PC-3 (cell line): Measurements from ENCODE around the gene P4HTM. TPM values are rescaled to one million over a fixed set of nuclear protein-coding genes. Genes with fewer than 3 reads are reported as not detected.

ENCODE experiments used
- ATAC-seq: fragments of 200-7000 bp; cut with Tn5 transposase; 2 replicates; pipeline ENCODE4 v1.9.1; 2020; ENCODE audit warnings: mild to moderate bottlenecking, moderate library complexity
- BruUV-seq: library from RNA; stranded (reverse); fragments of 400-500 nt; replicated peaks from 2 replicates; lab custom pipeline; 2021; lab: Mats Ljungman, UMichigan
- CTCF ChIA-PET: fragments of 300-600 bp; sonication (Branson Sonifier 250); formaldehyde crosslinking; loops from one replicate; lab custom pipeline; 2022; ENCODE audit warnings: antibody characterized with exemption; lab: Charles Lee
- POLR2A ChIA-PET: fragments of 300-600 bp; sonication (Branson Sonifier 250); formaldehyde crosslinking; loops from one replicate; lab custom pipeline; 2022; ENCODE audit warnings: antibody characterized with exemption; ENCODE audit not compliant: unreplicated experiment; lab: Charles Lee
- DNase-seq: peaks from one replicate; pipeline ENCODE4 v3.0.0-alpha.2; 2015
- H2AFZ ChIP-seq: fragments of 300-600 bp; sonication (generic); 2 replicates; pipeline ENCODE4 v1.6.0; 2016; ENCODE audit warnings: antibody characterized with exemption, low read length
- H3F3A ChIP-seq: fragments of 300-600 bp; sonication (generic); one replicate; pipeline ENCODE4 v1.6.0; 2017; ENCODE audit warnings: antibody characterized with exemption, low read length, control low read depth, mild to moderate bottlenecking; ENCODE audit not compliant: unreplicated experiment
- H3K27ac ChIP-seq: fragments of 300-600 bp; sonication (generic); 2 replicates; pipeline ENCODE4 v1.5.1; 2016; ENCODE audit warnings: mild to moderate bottlenecking, low read length
- H3K27me3 ChIP-seq: fragments of 300-600 bp; sonication (generic); 2 replicates; pipeline ENCODE4 v1.6.1; 2016; ENCODE audit warnings: low read length, mixed read lengths
- H3K36me3 ChIP-seq: fragments of 300-600 bp; sonication (generic); 2 replicates; pipeline ENCODE4 v1.6.1; 2016; ENCODE audit warnings: low read depth, mixed run types, low read length, mixed read lengths
- H3K4me1 ChIP-seq: fragments of 300-600 bp; sonication (generic); 2 replicates; pipeline ENCODE4 v1.5.1; 2016; ENCODE audit warnings: low read length; ENCODE audit not compliant: insufficient read depth
- H3K4me2 ChIP-seq: fragments of 300-600 bp; sonication (generic); 2 replicates; pipeline ENCODE4 v1.6.0; 2016; ENCODE audit warnings: low read length
- H3K4me3 ChIP-seq: fragments of 300-600 bp; sonication (generic); 2 replicates; pipeline ENCODE4 v1.5.1; 2016; ENCODE audit warnings: mild to moderate bottlenecking, low read length, mixed read lengths
- H3K79me2 ChIP-seq: fragments of 300-600 bp; sonication (generic); 2 replicates; pipeline ENCODE4 v1.6.1; 2017; ENCODE audit warnings: low read length, mixed read lengths
- H3K9ac ChIP-seq: fragments of 300-600 bp; sonication (generic); 2 replicates; pipeline ENCODE4 v1.6.0; 2016; ENCODE audit warnings: mild to moderate bottlenecking, low read length
- H3K9me2 ChIP-seq: fragments of 300-600 bp; sonication (generic); replicated peaks from 2 replicates; pipeline ENCODE4 v1.6.1; 2016; ENCODE audit warnings: mixed run types, low read length, mixed read lengths
- H3K9me3 ChIP-seq: fragments of 300-600 bp; sonication (generic); 2 replicates; pipeline ENCODE4 v1.6.1; 2016; ENCODE audit warnings: low read length, mixed read lengths
- H4K20me1 ChIP-seq: fragments of 300-600 bp; sonication (generic); 2 replicates; pipeline ENCODE4 v1.6.1; 2016; ENCODE audit warnings: low read length, mixed read lengths
- CTCF ChIP-seq: fragments of 300-600 bp; sonication (generic); conservative IDR thresholded peaks from 2 replicates; pipeline ENCODE4 v1.5.1; 2017; ENCODE audit warnings: antibody characterized with exemption, low read depth, mild to moderate bottlenecking, low read length
- EZH2 ChIP-seq: fragments of 300-600 bp; sonication (generic); IDR thresholded peaks from one replicate; pipeline ENCODE4 v1.6.1; 2017; ENCODE audit warnings: antibody characterized with exemption, mild to moderate bottlenecking, low read length; ENCODE audit not compliant: unreplicated experiment
- EZH2phosphoT487 ChIP-seq: fragments of 300-600 bp; sonication (generic); IDR thresholded peaks from 2 replicates; pipeline ENCODE4 v1.6.1; 2018; ENCODE audit warnings: mild to moderate bottlenecking, antibody characterized with exemption, low read length, borderline replicate concordance
- intact Hi-C: fragments of 100-400 bp; cut with micrococcal nuclease; formaldehyde crosslinking; loops from 2 replicates; pipeline ENCODE4 v1.9.0; 2023
- total RNA-seq: library from RNA; depleted of rRNA; stranded (reverse); fragments of >200 nt; gene quantifications from 2 replicates; pipeline ENCODE4 v1.2.3, GENCODE V29; 2014

P4HTM gene
- total RNA-seq, 1 experiment from 2014 or later, result 44.5 TPM

DNA sequence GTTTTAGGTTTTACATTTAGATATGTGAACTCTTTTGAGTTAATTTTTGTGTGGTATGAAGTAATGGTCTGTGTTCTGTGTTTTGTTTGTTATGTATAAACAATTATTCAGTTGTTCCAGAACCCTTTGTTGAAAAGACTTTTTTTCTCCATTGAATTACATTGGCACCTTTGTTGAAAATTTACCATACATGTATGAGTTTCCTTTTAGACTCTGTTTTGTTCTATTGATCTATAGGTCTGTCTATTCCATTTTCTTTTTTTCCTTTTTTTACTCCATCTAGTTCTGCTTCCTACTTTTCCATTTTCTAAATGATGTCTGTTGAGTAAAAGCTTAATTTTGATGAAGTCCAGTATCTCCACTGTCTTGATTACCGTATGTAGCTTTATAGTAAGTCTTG is 40.0 kb upstream of the P4HTM start:
- Histone ChIP-seq H3K4me1 (no peaks in the 10 kb centered on the region), H3K9me3 (no peaks in the 10 kb centered on the region), H3K9me2 (no peaks in the 10 kb centered on the region), H3K27me3 (no peaks in the 10 kb centered on the region), H3K9ac (no peak overlapping the region), H3K27ac (no peak overlapping the region), H3K4me3 (no peak overlapping the region), H3K4me2 (no peak overlapping the region), H3K79me2 (peaks cover 32% of the 10 kb centered on the region), H4K20me1 (no peaks in the 10 kb centered on the region), H3F3A (no peaks in the 10 kb centered on the region), H2AFZ (no peak overlapping the region), H3K36me3 (0 out of 2 replicates have a peak, but pooled peaks cover 4% of the 10 kb centered on the region)
- DNase-seq (no peak), ATAC-seq (no peak)
- CTCF ChIA-PET, result interaction anchor here (0.7 kb wide), 1 partner anchor 210 kb away, joined by 5 read pairs; no protein-coding TSS in a partner anchor
- intact Hi-C loops, result loop anchor here (10.0 kb wide), 1 partner anchor 55 kb away; the partner anchor contains the start of gene SLC25A20
- TF ChIP-seq CTCF (no peak), EZH2phosphoT487 (no peak), EZH2 (no peak)
- no TSS peak for BruUV-seq
- POLR2A ChIA-PET, result no interaction called here

DNA sequence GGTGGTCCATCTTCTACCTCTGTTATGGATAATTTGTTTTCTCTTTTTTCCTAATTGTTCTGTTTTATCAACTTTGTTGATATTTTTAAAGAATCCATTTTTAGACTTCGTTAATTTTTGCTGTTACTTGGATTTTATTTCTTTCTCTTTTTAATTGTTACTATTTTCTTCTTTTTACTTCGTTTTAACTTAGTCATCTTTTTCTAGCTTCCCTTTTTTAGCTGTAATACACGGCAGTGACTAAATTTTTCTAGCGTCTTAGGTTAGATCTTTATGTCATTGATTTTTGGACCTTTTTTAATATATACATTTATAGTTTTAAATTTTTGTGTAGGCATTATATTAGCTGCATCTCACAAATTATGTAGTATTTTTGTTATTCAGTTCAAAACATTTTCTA is 38.3 kb upstream of the P4HTM start:
- Histone ChIP-seq H3K79me2 (peaks cover 38% of the 10 kb centered on the region), H3K4me2 (no peak overlapping the region), H3K27ac (no peak overlapping the region), H3K9me3 (no peaks in the 10 kb centered on the region), H3K4me1 (no peaks in the 10 kb centered on the region), H3F3A (no peaks in the 10 kb centered on the region), H3K9ac (no peak overlapping the region), H4K20me1 (no peaks in the 10 kb centered on the region), H2AFZ (no peak overlapping the region), H3K27me3 (no peaks in the 10 kb centered on the region), H3K36me3 (0 out of 2 replicates have a peak, but pooled peaks cover 4% of the 10 kb centered on the region), H3K9me2 (no peaks in the 10 kb centered on the region), H3K4me3 (no peak overlapping the region)
- ATAC-seq (no peak), DNase-seq (no peak)
- intact Hi-C loops, result loop anchor here (10.0 kb wide), 1 partner anchor 57 kb away; the partner anchor contains the start of gene SLC25A20
- CTCF ChIA-PET, result no interaction called here
- no TSS peak for BruUV-seq
- TF ChIP-seq EZH2phosphoT487 (no peak), CTCF (no peak), EZH2 (no peak)
- POLR2A ChIA-PET, result interaction anchor here (0.6 kb wide), 1 partner anchor 725 kb away, joined by 13 read pairs; no protein-coding TSS in a partner anchor

DNA sequence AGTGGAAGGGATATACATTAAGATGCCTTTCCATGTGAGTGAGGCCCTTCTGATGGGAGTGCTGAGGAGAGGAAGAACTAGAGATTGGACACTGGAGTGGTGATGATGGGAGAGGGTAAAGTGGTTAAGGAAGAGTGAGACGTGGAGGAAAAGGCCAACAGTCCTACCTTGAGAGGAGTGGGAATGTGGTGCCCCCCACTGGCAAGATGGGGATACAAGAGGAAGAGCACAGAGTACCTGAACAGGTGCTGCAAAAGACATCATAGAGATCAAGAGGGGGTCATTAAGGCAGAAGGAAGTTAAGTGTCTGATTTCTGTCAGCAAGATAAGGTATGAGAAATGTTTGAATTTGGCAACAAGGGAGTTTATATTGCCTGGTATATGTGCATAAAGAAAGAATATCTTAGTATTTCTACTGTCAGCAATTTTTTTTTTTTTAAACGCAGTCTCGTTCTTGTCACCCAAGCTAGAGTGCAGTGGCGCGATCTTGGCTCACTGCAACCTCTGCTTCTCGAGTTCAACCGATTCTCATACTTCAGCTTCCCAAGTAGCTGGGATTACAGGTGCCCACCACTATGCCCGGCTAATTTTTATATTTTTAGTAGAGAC is 37.4 kb upstream of the P4HTM start:
- peaks cover 42% of the 10 kb centered on the region for H3K79me2 ChIP-seq
- no peaks in the 10 kb centered on the region for H3K9me3 ChIP-seq
- no peaks in the 10 kb centered on the region for H3K4me1 ChIP-seq
- 0 out of 2 replicates have a peak, but pooled peaks cover 4% of the 10 kb centered on the region for H3K36me3 ChIP-seq
- H2AFZ ChIP-seq, result no peak overlapping the region
- no peaks in the 10 kb centered on the region for H3K9me2 ChIP-seq
- H3K4me2 ChIP-seq, result no peak overlapping the region
- ChIA-PET CTCF (no interaction called here), POLR2A (no interaction called here)
- no peak overlapping the region for H3K9ac ChIP-seq
- H3K27ac ChIP-seq, result no peak overlapping the region
- ATAC-seq, result peak; percentile 89
- TF ChIP-seq CTCF (peak; percentile 84), EZH2 (no peak)
- no TSS peak for BruUV-seq
- DNase-seq, result peak; percentile 59
- H3K27me3 ChIP-seq, result no peaks in the 10 kb centered on the region
- intact Hi-C loops, result loop anchor here (10.0 kb wide), 1 partner anchor 58 kb away; the partner anchor contains the start of gene SLC25A20
- no peaks in the 10 kb centered on the region for H4K20me1 ChIP-seq
- H3K4me3 ChIP-seq, result no peak overlapping the region
- H3F3A ChIP-seq, result no peaks in the 10 kb centered on the region
